MCF 10A (cell line): ENCODE data around the gene BIRC3. TPM values are rescaled to one million over a fixed set of nuclear protein-coding genes. Genes with fewer than 3 reads are reported as not detected.

Experiments
- BruUV-seq: library from RNA; stranded (reverse); fragments of 400-500 nt; replicated peaks from 2 replicates; lab custom pipeline; 2021; lab: Mats Ljungman, UMichigan
- CTCF ChIA-PET: fragments of 300-600 bp; sonication (Branson Sonifier 250); formaldehyde crosslinking; extraction: SDS; loops from one replicate; lab custom pipeline; 2021; ENCODE audit warnings: antibody characterized with exemption, inconsistent platforms; lab: Yijun Ruan, JAX
- POLR2A ChIA-PET: fragments of 300-600, 350-650 bp; sonication (Branson Sonifier 250); formaldehyde crosslinking; extraction: SDS; loops from one replicate; lab custom pipeline; 2020; ENCODE audit warnings: antibody characterized with exemption, inconsistent platforms; lab: Yijun Ruan, JAX
- DNase-seq: peaks from one replicate; pipeline ENCODE4 v3.0.0-alpha.2; 2018; ENCODE audit not compliant: unreplicated experiment
- H3K27ac Mint-ChIP-seq: one replicate; pipeline ENCODE4 v1.8.0; 2022; ENCODE audit warnings: mild to moderate bottlenecking, low read depth, mixed read lengths; ENCODE audit not compliant: unreplicated experiment
- H3K27me3 Mint-ChIP-seq: one replicate; pipeline ENCODE4 v1.8.0; 2022; ENCODE audit warnings: mixed read lengths; ENCODE audit not compliant: insufficient read depth, unreplicated experiment
- H3K36me3 Mint-ChIP-seq: one replicate; pipeline ENCODE4 v1.8.0; 2022; ENCODE audit warnings: mild to moderate bottlenecking, moderate library complexity, mixed read lengths; ENCODE audit not compliant: insufficient read depth, unreplicated experiment
- H3K4me1 Mint-ChIP-seq: one replicate; pipeline ENCODE4 v1.8.0; 2022; ENCODE audit warnings: mixed read lengths; ENCODE audit not compliant: insufficient read depth, unreplicated experiment
- H3K4me3 Mint-ChIP-seq: one replicate; pipeline ENCODE4 v1.8.0; 2022; ENCODE audit warnings: mild to moderate bottlenecking, moderate library complexity, mixed read lengths; ENCODE audit not compliant: unreplicated experiment
- H3K9me3 Mint-ChIP-seq: one replicate; pipeline ENCODE4 v1.8.0; 2022; ENCODE audit warnings: mixed read lengths; ENCODE audit not compliant: unreplicated experiment
- CTCF ChIP-seq: fragments of 200-600 bp; IDR thresholded peaks from one replicate; pipeline ENCODE4 v1.8.0; 2022; ENCODE audit warnings: antibody characterized with exemption, mild to moderate bottlenecking; ENCODE audit not compliant: unreplicated experiment
- intact Hi-C: fragments of 100-400 bp; cut with micrococcal nuclease; formaldehyde crosslinking; loops from 2 replicates; pipeline ENCODE4 v1.14.1; 2022
- total RNA-seq: library from RNA; stranded (reverse); gene quantifications from 2 replicates; pipeline ENCODE4 v1.2.3, GENCODE V29; 2022

BIRC3 gene
- total RNA-seq, 1 experiment from 2014 or later, result 124 TPM

- peak overlapping the region; percentile 85 for H3K4me3 Mint-ChIP-seq
- TF ChIP-seq CTCF, result no peak
- H3K27ac Mint-ChIP-seq, result peak overlapping the region; percentile 99
- H3K27me3 Mint-ChIP-seq, result no peaks in the 10 kb centered on the region
- no peaks in the 10 kb centered on the region for H3K9me3 Mint-ChIP-seq
- DNase-seq, result peak; percentile 66
- ChIA-PET POLR2A (interaction anchor here (0.9 to 9.8 kb wide), 16 partner anchors 11 to 457 kb away, joined by 3 to 274 read pairs (median 5); partner anchors contain the start of genes BIRC2 and YAP1), CTCF (interaction anchor here (0.6 to 14.7 kb wide), 11 partner anchors 9 to 256 kb away, joined by 3 to 239 read pairs (median 4); no protein-coding TSS in a partner anchor)
- BruUV-seq, result TSS peak; percentile 71
- intact Hi-C loops, result loop anchor here (1.0 kb wide), 3 partner anchors 11 to 29 kb away; no protein-coding TSS in a partner anchor
- H3K36me3 Mint-ChIP-seq, result peaks cover 56% of the 10 kb centered on the region
- H3K4me1 Mint-ChIP-seq, result peaks cover 53% of the 10 kb centered on the region
These were observed 452 bp downstream of the BIRC3 start for GRCh38 chr11:102317768-102318103.

GRCh38 chr11:102318469-102318868 lies 1.2 kb downstream of the BIRC3 start:
- H3K4me1 Mint-ChIP-seq, result peaks cover 46% of the 10 kb centered on the region
- intact Hi-C loops, result loop anchor here (1.0 kb wide), 1 partner anchor 30 kb away; no protein-coding TSS in a partner anchor
- peak overlapping the region; percentile 99 for H3K27ac Mint-ChIP-seq
- peak; percentile 87 for DNase-seq
- peak; percentile 14 for TF ChIP-seq CTCF
- H3K36me3 Mint-ChIP-seq, result peaks cover 63% of the 10 kb centered on the region
- no peaks in the 10 kb centered on the region for H3K27me3 Mint-ChIP-seq
- H3K4me3 Mint-ChIP-seq, result peak overlapping the region; percentile 85
- ChIA-PET CTCF (interaction anchor here (0.6 to 14.7 kb wide), 14 partner anchors 10 to 255 kb away, joined by 3 to 239 read pairs (median 4); no protein-coding TSS in a partner anchor), POLR2A (interaction anchor here (0.8 to 9.8 kb wide), 17 partner anchors 8 to 458 kb away, joined by 3 to 274 read pairs (median 5); partner anchors contain the start of genes BIRC2 and YAP1)
- H3K9me3 Mint-ChIP-seq, result no peaks in the 10 kb centered on the region
- no TSS peak for BruUV-seq

GRCh38 chr11:102319544-102319943 lies 2.3 kb downstream of the BIRC3 start:
- intact Hi-C loops, result no loop called here

More at GRCh38 chr11:102319544-102319943, 2.3 kb downstream of the BIRC3 start:
- CTCF ChIA-PET, result interaction anchor here (0.6 to 14.7 kb wide), 8 partner anchors 8 to 460 kb away, joined by 3 to 239 read pairs (median 4); no protein-coding TSS in a partner anchor
- no TSS peak for BruUV-seq
- no peak for TF ChIP-seq CTCF
- DNase-seq, result no peak
- POLR2A ChIA-PET, result interaction anchor here (0.6 to 9.8 kb wide), 9 partner anchors 13 to 200 kb away, joined by 3 to 274 read pairs (median 4); no protein-coding TSS in a partner anchor
- H3K9me3 Mint-ChIP-seq, result no peaks in the 10 kb centered on the region
- peak overlapping the region; percentile 99 for H3K27ac Mint-ChIP-seq
- H3K4me3 Mint-ChIP-seq, result peak overlapping the region; percentile 85
- H3K27me3 Mint-ChIP-seq, result no peaks in the 10 kb centered on the region
- H3K4me1 Mint-ChIP-seq, result peaks cover 43% of the 10 kb centered on the region
- H3K36me3 Mint-ChIP-seq, result peaks cover 74% of the 10 kb centered on the region
